Measurements from ENCODE around the gene TRAF3IP3. TPM values are rescaled to one million over a fixed set of nuclear protein-coding genes. Genes with fewer than 3 reads are reported as not detected.

Gene TRAF3IP3
- total RNA-seq, 6 experiments from 2014 or later: 0.95 to 7.7 (median 1.6) TPM

DNA sequence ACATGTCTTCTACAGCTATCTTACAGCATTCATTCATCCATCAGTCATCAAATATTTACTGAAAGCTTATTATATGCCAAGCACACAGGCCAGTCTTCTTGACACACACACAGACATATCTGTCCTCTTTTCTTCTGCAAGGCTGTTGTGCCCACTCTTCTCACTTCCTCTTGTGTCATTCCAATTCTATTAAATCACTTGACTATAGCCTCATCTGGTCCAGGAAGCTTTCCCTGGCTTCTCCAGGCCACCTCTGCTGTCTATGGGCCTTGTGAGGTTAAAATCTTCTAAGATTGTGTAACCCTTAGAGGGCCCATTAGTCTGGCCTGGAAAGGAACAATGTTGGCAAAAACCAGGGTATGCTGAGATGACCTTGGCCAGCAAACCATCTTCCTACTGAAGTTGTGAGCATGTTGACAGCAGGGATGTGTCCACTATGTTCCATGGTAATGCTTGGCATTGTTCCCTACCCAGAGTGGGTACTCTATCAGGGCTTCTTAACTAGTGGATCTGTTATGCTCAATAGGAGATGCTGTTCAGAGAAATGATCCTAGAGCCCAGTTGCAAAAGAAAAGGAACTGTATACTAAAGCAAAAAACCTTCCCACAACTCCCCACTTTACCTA is 5.3 kb downstream of the TRAF3IP3 start:
- ATAC-seq (no peak), DNase-seq (no peak)
- no peaks in the 10 kb centered on the region for H3K9me3 ChIP-seq
- H3K36me3 ChIP-seq: no peaks in the 10 kb centered on the region
- H3K27me3 ChIP-seq: no peaks in the 10 kb centered on the region
- H3K4me3 ChIP-seq: no peak overlapping the region
- TF ChIP-seq CTCF (IDR thresholded peaks at IDR 0.05) (no peak), POLR2A (IDR thresholded peaks at IDR 0.05) (no peak)
- H3K4me1 ChIP-seq: no peaks in the 10 kb centered on the region
- H3K27ac ChIP-seq: no peak overlapping the region
- intact Hi-C loops (cut with DNase I): loop anchor here in 1 of 2 donors (10.0 kb wide), 1 partner anchor 166 kb away; no protein-coding TSS in a partner anchor

GRCh38 chr1:209766051-209766450 is 10.2 kb downstream of the TRAF3IP3 start:
- intact Hi-C loops (cut with DNase I): loop anchor here in 1 of 2 donors (10.0 kb wide), 1 partner anchor 171 kb away; no protein-coding TSS in a partner anchor
- peaks cover 0 to 4% (median 0%) of the 10 kb centered on the region in 4 donors for H3K4me1 ChIP-seq
- no peaks in the 10 kb centered on the region for H3K27me3 ChIP-seq
- peak in 2 of 4 donors; percentile 28 to 45 for ATAC-seq
- 11% methylated on average over 2 of the region's 2 CpGs for WGBS (ENCODE audit: insufficient coverage, low coverage, low lambda C conversion rate, missing lambda C conversion rate)
- no peak for DNase-seq
- H3K27ac ChIP-seq: no peak overlapping the region
- H3K9me3 ChIP-seq: no peaks in the 10 kb centered on the region
- H3K4me3 ChIP-seq: no peak overlapping the region
- TF ChIP-seq POLR2A (IDR thresholded peaks at IDR 0.05): no peak
- TF ChIP-seq CTCF (IDR thresholded peaks at IDR 0.05): no peak
- no peaks in the 10 kb centered on the region for H3K36me3 ChIP-seq

DNA sequence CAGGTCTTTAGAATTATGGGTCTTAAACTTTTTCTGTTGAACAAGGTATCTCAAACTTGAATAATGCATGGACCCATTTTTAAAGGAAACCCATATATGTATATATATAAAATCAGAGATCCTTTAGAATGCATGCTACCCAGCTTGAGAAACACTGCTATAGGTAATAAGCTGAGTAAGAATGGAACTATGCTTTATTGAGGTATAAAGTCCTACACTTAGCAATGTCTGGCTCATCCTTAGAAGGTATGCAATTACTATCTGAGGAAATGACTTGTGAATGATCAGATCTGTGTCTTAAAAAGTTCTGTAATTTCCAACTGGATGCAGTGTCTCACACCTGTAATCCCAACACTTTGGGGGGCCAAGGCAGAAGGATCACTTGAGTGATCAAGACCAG is 11.2 kb downstream of the TRAF3IP3 start:
- no peak for TF ChIP-seq CTCF (IDR thresholded peaks at IDR 0.05)
- TF ChIP-seq POLR2A (IDR thresholded peaks at IDR 0.05): no peak
- H3K36me3 ChIP-seq: no peaks in the 10 kb centered on the region
- H3K4me3 ChIP-seq: no peak overlapping the region
- peaks cover 0 to 4% (median 0%) of the 10 kb centered on the region in 4 donors for H3K4me1 ChIP-seq
- intact Hi-C loops (cut with DNase I): loop anchor here in 1 of 2 donors (10.0 kb wide), 1 partner anchor 172 kb away; no protein-coding TSS in a partner anchor
- no peaks in the 10 kb centered on the region for H3K27me3 ChIP-seq
- no peaks in the 10 kb centered on the region for H3K9me3 ChIP-seq
- no peak overlapping the region for H3K27ac ChIP-seq
- ATAC-seq (no peak), DNase-seq (no peak)

DNA sequence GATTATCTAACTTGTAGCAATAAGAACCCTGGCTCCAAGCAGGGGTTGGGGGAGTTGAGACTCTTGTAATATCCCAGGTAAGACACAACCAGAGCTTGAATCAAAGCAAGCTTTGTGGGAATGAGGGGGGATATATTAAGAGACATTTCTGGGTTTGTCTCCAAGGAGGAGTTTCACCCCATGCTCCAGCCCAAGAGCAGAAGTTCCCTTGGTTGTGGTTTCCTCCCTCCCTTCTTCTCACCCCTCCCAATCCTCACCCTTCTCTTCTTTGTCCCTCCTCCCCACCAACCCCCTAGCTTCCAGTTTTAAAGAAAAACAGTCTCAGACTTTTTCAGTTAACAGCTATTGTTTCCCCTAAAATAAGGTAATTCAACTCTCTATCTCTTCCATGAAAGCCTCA is 11.9 kb downstream of the TRAF3IP3 start:
- Histone ChIP-seq H3K27me3 (no peaks in the 10 kb centered on the region), H3K36me3 (no peaks in the 10 kb centered on the region), H3K9me3 (no peaks in the 10 kb centered on the region), H3K4me1 (peaks cover 0 to 4% (median 0%) of the 10 kb centered on the region in 4 donors), H3K4me3 (no peak overlapping the region), H3K27ac (peak overlapping the region in 1 of 3 donors; percentile 29)
- TF ChIP-seq CTCF (IDR thresholded peaks at IDR 0.05) (no peak), POLR2A (IDR thresholded peaks at IDR 0.05) (no peak)
- intact Hi-C loops (cut with DNase I): loop anchor here in 1 of 2 donors (10.0 kb wide), 1 partner anchor 173 kb away; no protein-coding TSS in a partner anchor
- no peak for DNase-seq
- no peak for ATAC-seq

Data from right lobe of liver (tissue), 6 donors.